Fibroblast of lung (primary cell): Measurements from ENCODE around the gene RYR2. TPM values are rescaled to one million over a fixed set of nuclear protein-coding genes. Genes with fewer than 3 reads are reported as not detected.

Experiments used
- DNase-seq, 2 donors: peaks; one replicate each; pipeline versions ENCODE4 v3.0.0 to v3.0.0-alpha.2; 2010; ENCODE audit warnings: low read depth in 2 of 2
- H2AFZ ChIP-seq: 2 replicates; pipeline ENCODE4 v1.5.1; 2012; ENCODE audit warnings: low read length, control low read depth, inconsistent platforms
- H3K27ac ChIP-seq: 2 replicates; pipeline ENCODE4 v1.5.1; 2011; ENCODE audit warnings: low read length, control low read depth; ENCODE audit not compliant: insufficient read depth
- H3K27me3 ChIP-seq: 2 replicates; pipeline ENCODE4 v1.5.1; 2011; ENCODE audit warnings: mild to moderate bottlenecking, low read length; ENCODE audit not compliant: control insufficient read depth, insufficient read depth
- H3K36me3 ChIP-seq: 2 replicates; pipeline ENCODE4 v1.5.1; 2011; ENCODE audit warnings: low read length; ENCODE audit not compliant: control insufficient read depth, insufficient read depth
- H3K4me1 ChIP-seq: 2 replicates; pipeline ENCODE4 v1.5.1; 2011; ENCODE audit warnings: low read length; ENCODE audit not compliant: control insufficient read depth, insufficient read depth; ENCODE audit errors: extremely low read depth
- H3K4me2 ChIP-seq: 2 replicates; pipeline ENCODE4 v1.5.1; 2011; ENCODE audit warnings: low read length, control low read depth; ENCODE audit not compliant: insufficient read depth; ENCODE audit errors: extremely low read depth
- H3K4me3 ChIP-seq, 4 experiments: fragments of 200-600 bp in 1 of 4; sonication (generic) in 1 of 4; replicated peaks in 1 of 4; 2 replicates each; pipeline ENCODE4 v1.5.1; 2011 to 2016; ENCODE audit warnings: low read length in 4 of 4, low read depth in 3 of 4, mild to moderate bottlenecking in 3 of 4, control low read depth in 2 of 4, inconsistent platforms in 1 of 4, mixed read lengths in 1 of 4; ENCODE audit not compliant: insufficient read depth in 1 of 4; ENCODE audit errors: control extremely low read depth in 1 of 4
- H3K79me2 ChIP-seq: 2 replicates; pipeline ENCODE4 v1.5.1; 2012; ENCODE audit warnings: mild to moderate bottlenecking, low read length, inconsistent platforms; ENCODE audit not compliant: control insufficient read depth, insufficient read depth
- H3K9ac ChIP-seq: 2 replicates; pipeline ENCODE4 v1.5.1; 2011; ENCODE audit warnings: mild to moderate bottlenecking, low read length, control low read depth; ENCODE audit not compliant: insufficient read depth
- H3K9me3 ChIP-seq: 2 replicates; pipeline ENCODE4 v1.5.1; 2012; ENCODE audit warnings: low read depth, low read length; ENCODE audit not compliant: control insufficient read depth, insufficient read depth
- H4K20me1 ChIP-seq: 2 replicates; pipeline ENCODE4 v1.5.1; 2011; ENCODE audit warnings: low read length; ENCODE audit not compliant: control insufficient read depth, insufficient read depth; ENCODE audit errors: extremely low read depth
- CTCF ChIP-seq, 2 donors: IDR thresholded peaks in 1 of 2; conservative IDR thresholded peaks in 1 of 2; 1 replicate in 1 of 2; 2 replicates in 1 of 2; pipeline ENCODE4 v1.5.1; 2011 to 2012; ENCODE audit warnings: low read length in 2 of 2, control low read depth in 1 of 2, inconsistent platforms in 1 of 2, low read depth in 1 of 2, mild to moderate bottlenecking in 1 of 2
- EZH2 ChIP-seq: IDR thresholded peaks from 2 replicates; pipeline ENCODE4 v1.5.1; 2012; ENCODE audit warnings: low read length, control low read depth, mild to moderate bottlenecking; ENCODE audit errors: missing control alignments
- polyA plus RNA-seq, 2 donors: library from polyadenylated mRNA; depleted of rRNA in 1 of 2; stranded (reverse) in 1 of 2; unstranded in 1 of 2; fragments of >200 nt; gene quantifications; 2 replicates each; pipeline ENCODE4 v1.2.1, GENCODE V29; 2011 to 2012; ENCODE audit warnings: missing spikeins in 1 of 2
- total RNA-seq: library from RNA; depleted of rRNA; stranded (reverse); fragments of >200 nt; gene quantifications from 2 replicates; pipeline ENCODE4 v1.2.1, GENCODE V29; 2014

RYR2 gene
- total and polyA plus RNA-seq, 2 donors (not counting 1 experiment from before 2014, with no cell fraction given), result 0.06 to 0.17 TPM

- Histone ChIP-seq H2AFZ (no peak overlapping the region), H3K9me3 (no peaks in the 10 kb centered on the region), H3K4me3 (no peak overlapping the region), H3K9ac (no peak overlapping the region), H3K4me1 (no peaks in the 10 kb centered on the region), H3K27ac (no peak overlapping the region), H4K20me1 (no peaks in the 10 kb centered on the region), H3K36me3 (no peaks in the 10 kb centered on the region), H3K27me3 (no peaks in the 10 kb centered on the region), H3K79me2 (no peaks in the 10 kb centered on the region), H3K4me2 (no peak overlapping the region)
- no peak for DNase-seq
- TF ChIP-seq CTCF (conservative IDR thresholded peaks at IDR 0.05 in 1 of 2, IDR thresholded peaks at IDR 0.05 in 1 of 2; ENCODE audit: low read depth in 1 of 2, low read length in 2 of 2), result no peak
- TF ChIP-seq EZH2, result no peak
Observed at GRCh38 chr1:237103021-237103420, 61.0 kb downstream of the RYR2 start.

- no peak for DNase-seq
- TF ChIP-seq CTCF (conservative IDR thresholded peaks at IDR 0.05 in 1 of 2, IDR thresholded peaks at IDR 0.05 in 1 of 2; ENCODE audit: low read depth in 1 of 2, low read length in 2 of 2), result no peak
- Histone ChIP-seq H3K27me3 (no peaks in the 10 kb centered on the region), H3K4me3 (no peak overlapping the region), H3K36me3 (no peaks in the 10 kb centered on the region), H2AFZ (no peak overlapping the region), H4K20me1 (no peaks in the 10 kb centered on the region), H3K9me3 (no peaks in the 10 kb centered on the region), H3K4me2 (no peak overlapping the region), H3K9ac (no peak overlapping the region), H3K27ac (no peak overlapping the region), H3K4me1 (no peaks in the 10 kb centered on the region), H3K79me2 (no peaks in the 10 kb centered on the region)
Observed at GRCh38 chr1:237104096-237104495, 62.1 kb downstream of the RYR2 start.

- H3K4me3 ChIP-seq, result no peak overlapping the region
- H4K20me1 ChIP-seq, result no peaks in the 10 kb centered on the region
- H3K27me3 ChIP-seq, result no peaks in the 10 kb centered on the region
- H3K4me2 ChIP-seq, result no peak overlapping the region
- H3K27ac ChIP-seq, result no peak overlapping the region
- no peaks in the 10 kb centered on the region for H3K4me1 ChIP-seq
- H3K79me2 ChIP-seq, result no peaks in the 10 kb centered on the region
- no peak overlapping the region for H3K9ac ChIP-seq
- no peaks in the 10 kb centered on the region for H3K9me3 ChIP-seq
- TF ChIP-seq CTCF (conservative IDR thresholded peaks at IDR 0.05 in 1 of 2, IDR thresholded peaks at IDR 0.05 in 1 of 2; ENCODE audit: low read depth in 1 of 2, low read length in 2 of 2) (no peak), EZH2 (no peak)
- no peaks in the 10 kb centered on the region for H3K36me3 ChIP-seq
- no peak overlapping the region for H2AFZ ChIP-seq
- DNase-seq, result no peak
Observed at GRCh38 chr1:237105826-237106225, 63.8 kb downstream of the RYR2 start.
